ENCODE measurements around the gene AP3S1. TPM values are rescaled to one million over a fixed set of nuclear protein-coding genes. Genes with fewer than 3 reads are reported as not detected.
A peak's percentile ranks its signal among the peaks of the same experiment; 100 is the strongest.

Gene AP3S1
- total and polyA plus RNA-seq, 2 of the 13 experiments (the other 11 are each of a cell fraction or from before 2014, with no cell fraction given), result 50.5 to 85.9 TPM

DNA sequence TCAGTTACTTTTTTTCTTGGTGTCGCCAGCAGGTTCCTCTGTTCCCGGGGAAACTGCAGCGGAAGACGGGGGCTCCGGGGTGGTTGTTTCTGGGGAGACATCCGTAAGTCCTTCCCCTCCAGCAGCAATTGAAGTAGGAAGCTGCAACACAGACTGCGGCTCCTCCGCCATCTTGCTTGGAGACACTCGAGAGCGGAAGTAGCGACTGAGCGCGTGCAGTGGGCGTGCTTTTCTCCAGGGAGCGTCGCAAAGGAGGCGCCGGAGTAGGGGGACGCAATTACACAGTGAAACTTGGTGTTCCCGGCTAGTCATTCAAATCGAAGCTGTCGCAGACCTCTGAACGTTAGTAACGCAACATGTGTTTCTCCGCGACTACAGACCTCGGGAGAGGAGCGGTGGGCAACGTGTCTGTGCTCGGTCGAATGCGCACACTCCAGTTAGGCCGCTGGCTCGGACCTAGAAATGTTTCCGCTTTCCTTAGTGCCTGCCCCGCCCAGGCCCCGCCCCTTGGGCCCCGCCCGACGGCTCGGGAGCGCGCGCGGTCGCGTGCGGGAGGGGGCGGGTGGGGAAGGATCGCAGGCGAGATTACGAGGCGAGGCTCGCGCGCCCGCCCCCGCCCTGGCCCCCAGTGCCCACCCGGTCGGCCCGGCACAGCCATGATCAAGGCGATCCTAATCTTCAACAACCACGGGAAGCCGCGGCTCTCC, at the start of gene AP3S1, which contains the start of gene ATG12 (continued):
- TF ChIP-seq, protein P1, sequence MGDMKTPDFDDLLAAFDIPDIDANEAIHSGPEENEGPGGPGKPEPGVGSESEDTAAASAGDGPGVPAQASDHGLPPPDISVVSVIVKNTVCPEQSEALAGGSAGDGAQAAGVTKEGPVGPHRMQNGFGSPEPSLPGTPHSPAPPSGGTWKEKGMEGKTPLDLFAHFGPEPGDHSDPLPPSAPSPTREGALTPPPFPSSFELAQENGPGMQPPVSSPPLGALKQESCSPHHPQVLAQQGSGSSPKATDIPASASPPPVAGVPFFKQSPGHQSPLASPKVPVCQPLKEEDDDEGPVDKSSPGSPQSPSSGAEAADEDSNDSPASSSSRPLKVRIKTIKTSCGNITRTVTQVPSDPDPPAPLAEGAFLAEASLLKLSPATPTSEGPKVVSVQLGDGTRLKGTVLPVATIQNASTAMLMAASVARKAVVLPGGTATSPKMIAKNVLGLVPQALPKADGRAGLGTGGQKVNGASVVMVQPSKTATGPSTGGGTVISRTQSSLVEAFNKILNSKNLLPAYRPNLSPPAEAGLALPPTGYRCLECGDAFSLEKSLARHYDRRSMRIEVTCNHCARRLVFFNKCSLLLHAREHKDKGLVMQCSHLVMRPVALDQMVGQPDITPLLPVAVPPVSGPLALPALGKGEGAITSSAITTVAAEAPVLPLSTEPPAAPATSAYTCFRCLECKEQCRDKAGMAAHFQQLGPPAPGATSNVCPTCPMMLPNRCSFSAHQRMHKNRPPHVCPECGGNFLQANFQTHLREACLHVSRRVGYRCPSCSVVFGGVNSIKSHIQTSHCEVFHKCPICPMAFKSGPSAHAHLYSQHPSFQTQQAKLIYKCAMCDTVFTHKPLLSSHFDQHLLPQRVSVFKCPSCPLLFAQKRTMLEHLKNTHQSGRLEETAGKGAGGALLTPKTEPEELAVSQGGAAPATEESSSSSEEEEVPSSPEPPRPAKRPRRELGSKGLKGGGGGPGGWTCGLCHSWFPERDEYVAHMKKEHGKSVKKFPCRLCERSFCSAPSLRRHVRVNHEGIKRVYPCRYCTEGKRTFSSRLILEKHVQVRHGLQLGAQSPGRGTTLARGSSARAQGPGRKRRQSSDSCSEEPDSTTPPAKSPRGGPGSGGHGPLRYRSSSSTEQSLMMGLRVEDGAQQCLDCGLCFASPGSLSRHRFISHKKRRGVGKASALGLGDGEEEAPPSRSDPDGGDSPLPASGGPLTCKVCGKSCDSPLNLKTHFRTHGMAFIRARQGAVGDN (CRISPR knock-in tag; IDR thresholded peaks at IDR 0.05), result peak; percentile 96
- peak; percentile 32; the same call in 1 of the 2 replicates for TF ChIP-seq NFIC (IDR thresholded peaks at IDR 0.05; ENCODE audit: low read length)
- TF ChIP-seq TGIF2 (CRISPR knock-in tag; IDR thresholded peaks at IDR 0.05), result peak; percentile 64
- TF ChIP-seq ZNF292 (CRISPR knock-in tag; IDR thresholded peaks at IDR 0.05; ENCODE audit: borderline replicate concordance, low read depth), result peak; percentile 19; the same call in 1 of the 2 replicates
- peak; percentile 65; the same call in 1 of the 2 replicates for TF ChIP-seq ZNF615 (CRISPR knock-in tag; IDR thresholded peaks at IDR 0.05; ENCODE audit: borderline replicate concordance)
- TF ChIP-seq, protein P2, sequence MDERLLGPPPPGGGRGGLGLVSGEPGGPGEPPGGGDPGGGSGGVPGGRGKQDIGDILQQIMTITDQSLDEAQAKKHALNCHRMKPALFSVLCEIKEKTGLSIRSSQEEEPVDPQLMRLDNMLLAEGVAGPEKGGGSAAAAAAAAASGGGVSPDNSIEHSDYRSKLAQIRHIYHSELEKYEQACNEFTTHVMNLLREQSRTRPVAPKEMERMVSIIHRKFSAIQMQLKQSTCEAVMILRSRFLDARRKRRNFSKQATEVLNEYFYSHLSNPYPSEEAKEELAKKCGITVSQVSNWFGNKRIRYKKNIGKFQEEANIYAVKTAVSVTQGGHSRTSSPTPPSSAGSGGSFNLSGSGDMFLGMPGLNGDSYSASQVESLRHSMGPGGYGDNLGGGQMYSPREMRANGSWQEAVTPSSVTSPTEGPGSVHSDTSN (CRISPR knock-in tag; IDR thresholded peaks at IDR 0.05), result no peak
- TF ChIP-seq ZNF7 (CRISPR knock-in tag; IDR thresholded peaks at IDR 0.05), result 0 out of 2 replicates have a peak, but pooled peaks have one; percentile 28
- TF ChIP-seq, protein P3, sequence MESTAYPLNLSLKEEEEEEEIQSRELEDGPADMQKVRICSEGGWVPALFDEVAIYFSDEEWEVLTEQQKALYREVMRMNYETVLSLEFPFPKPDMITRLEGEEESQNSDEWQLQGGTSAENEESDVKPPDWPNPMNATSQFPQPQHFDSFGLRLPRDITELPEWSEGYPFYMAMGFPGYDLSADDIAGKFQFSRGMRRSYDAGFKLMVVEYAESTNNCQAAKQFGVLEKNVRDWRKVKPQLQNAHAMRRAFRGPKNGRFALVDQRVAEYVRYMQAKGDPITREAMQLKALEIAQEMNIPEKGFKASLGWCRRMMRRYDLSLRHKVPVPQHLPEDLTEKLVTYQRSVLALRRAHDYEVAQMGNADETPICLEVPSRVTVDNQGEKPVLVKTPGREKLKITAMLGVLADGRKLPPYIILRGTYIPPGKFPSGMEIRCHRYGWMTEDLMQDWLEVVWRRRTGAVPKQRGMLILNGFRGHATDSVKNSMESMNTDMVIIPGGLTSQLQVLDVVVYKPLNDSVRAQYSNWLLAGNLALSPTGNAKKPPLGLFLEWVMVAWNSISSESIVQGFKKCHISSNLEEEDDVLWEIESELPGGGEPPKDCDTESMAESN (CRISPR knock-in tag; conservative IDR thresholded peaks at IDR 0.05), result peak; percentile 83
- no peak for TF ChIP-seq RAD51 (IDR thresholded peaks at IDR 0.05; ENCODE audit: borderline replicate concordance)
- no peak for TF ChIP-seq HMGA1 (CRISPR knock-in tag; conservative IDR thresholded peaks at IDR 0.05)
- peak; percentile 90 for TF ChIP-seq MEF2D (CRISPR knock-in tag; IDR thresholded peaks at IDR 0.05)
- TF ChIP-seq, protein P4, sequence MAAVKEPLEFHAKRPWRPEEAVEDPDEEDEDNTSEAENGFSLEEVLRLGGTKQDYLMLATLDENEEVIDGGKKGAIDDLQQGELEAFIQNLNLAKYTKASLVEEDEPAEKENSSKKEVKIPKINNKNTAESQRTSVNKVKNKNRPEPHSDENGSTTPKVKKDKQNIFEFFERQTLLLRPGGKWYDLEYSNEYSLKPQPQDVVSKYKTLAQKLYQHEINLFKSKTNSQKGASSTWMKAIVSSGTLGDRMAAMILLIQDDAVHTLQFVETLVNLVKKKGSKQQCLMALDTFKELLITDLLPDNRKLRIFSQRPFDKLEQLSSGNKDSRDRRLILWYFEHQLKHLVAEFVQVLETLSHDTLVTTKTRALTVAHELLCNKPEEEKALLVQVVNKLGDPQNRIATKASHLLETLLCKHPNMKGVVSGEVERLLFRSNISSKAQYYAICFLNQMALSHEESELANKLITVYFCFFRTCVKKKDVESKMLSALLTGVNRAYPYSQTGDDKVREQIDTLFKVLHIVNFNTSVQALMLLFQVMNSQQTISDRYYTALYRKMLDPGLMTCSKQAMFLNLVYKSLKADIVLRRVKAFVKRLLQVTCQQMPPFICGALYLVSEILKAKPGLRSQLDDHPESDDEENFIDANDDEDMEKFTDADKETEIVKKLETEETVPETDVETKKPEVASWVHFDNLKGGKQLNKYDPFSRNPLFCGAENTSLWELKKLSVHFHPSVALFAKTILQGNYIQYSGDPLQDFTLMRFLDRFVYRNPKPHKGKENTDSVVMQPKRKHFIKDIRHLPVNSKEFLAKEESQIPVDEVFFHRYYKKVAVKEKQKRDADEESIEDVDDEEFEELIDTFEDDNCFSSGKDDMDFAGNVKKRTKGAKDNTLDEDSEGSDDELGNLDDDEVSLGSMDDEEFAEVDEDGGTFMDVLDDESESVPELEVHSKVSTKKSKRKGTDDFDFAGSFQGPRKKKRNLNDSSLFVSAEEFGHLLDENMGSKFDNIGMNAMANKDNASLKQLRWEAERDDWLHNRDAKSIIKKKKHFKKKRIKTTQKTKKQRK (IDR thresholded peaks at IDR 0.05; ENCODE audit: low read length), result no peak
- no peak; the same call in 1 of the 2 replicates for TF ChIP-seq PPARG (CRISPR knock-in tag; conservative IDR thresholded peaks at IDR 0.05)
- TF ChIP-seq ZNF224 (CRISPR knock-in tag; IDR thresholded peaks at IDR 0.05), result peak; percentile 41; the same call in 1 of the 2 replicates
- no peak for TF ChIP-seq NPAS2 (CRISPR knock-in tag; IDR thresholded peaks at IDR 0.05; ENCODE audit: borderline replicate concordance)
- no peak; the same call in 1 of the 2 replicates for TF ChIP-seq NFATC3 (CRISPR knock-in tag; IDR thresholded peaks at IDR 0.05)
- TF ChIP-seq MBD4 (IDR thresholded peaks at IDR 0.05; ENCODE audit: borderline replicate concordance, low read length), result no peak
- TF ChIP-seq ZNF841 (CRISPR knock-in tag; IDR thresholded peaks at IDR 0.05; ENCODE audit: borderline replicate concordance), result peak; percentile 90
- TF ChIP-seq GFI1 (CRISPR knock-in tag; IDR thresholded peaks at IDR 0.05; ENCODE audit: borderline replicate concordance), result peak; percentile 54; the same call in 1 of the 2 replicates

Data from HepG2 (cell line).